ENCODE data around the gene SLC16A3.
A peak's percentile ranks its signal among the peaks of the same experiment; 100 is the strongest.
"Not testable (repeated sequence)": the region's sequence is repeated elsewhere in the genome, so short reads cannot be mapped to it uniquely, and the experiment has no call there.

The SLC16A3 gene

GRCh38 chr17:82205720-82206508 is 22.9 kb upstream of the SLC16A3 start:
- peak; percentile 89 for DNase-seq (ENCODE audit: low spot score)
- TF ChIP-seq, protein P1, sequence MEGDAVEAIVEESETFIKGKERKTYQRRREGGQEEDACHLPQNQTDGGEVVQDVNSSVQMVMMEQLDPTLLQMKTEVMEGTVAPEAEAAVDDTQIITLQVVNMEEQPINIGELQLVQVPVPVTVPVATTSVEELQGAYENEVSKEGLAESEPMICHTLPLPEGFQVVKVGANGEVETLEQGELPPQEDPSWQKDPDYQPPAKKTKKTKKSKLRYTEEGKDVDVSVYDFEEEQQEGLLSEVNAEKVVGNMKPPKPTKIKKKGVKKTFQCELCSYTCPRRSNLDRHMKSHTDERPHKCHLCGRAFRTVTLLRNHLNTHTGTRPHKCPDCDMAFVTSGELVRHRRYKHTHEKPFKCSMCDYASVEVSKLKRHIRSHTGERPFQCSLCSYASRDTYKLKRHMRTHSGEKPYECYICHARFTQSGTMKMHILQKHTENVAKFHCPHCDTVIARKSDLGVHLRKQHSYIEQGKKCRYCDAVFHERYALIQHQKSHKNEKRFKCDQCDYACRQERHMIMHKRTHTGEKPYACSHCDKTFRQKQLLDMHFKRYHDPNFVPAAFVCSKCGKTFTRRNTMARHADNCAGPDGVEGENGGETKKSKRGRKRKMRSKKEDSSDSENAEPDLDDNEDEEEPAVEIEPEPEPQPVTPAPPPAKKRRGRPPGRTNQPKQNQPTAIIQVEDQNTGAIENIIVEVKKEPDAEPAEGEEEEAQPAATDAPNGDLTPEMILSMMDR (IDR thresholded peaks at IDR 0.05; ENCODE audit: extremely low read depth, missing control alignments), result peak; percentile 86

DNA sequence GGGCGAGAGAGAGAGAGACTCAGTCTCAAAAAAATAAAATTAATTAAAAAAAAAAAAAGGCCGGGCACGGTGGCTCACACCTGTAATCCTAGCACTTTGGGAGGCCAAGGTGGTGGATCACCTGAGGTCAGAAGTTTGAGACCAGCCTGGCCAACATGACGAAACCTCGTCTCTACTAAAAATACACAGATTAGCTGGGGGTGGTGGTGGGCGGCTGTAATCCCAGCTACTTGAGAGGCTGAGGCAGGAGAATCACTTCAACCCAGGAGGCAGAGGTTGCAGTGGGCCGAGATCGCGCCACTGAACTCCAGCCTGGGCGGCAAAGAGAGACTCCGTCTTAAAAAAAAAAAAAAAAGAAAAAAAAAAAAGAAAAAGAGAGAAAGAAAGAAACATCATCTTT is 18.2 kb upstream of the SLC16A3 start:
- not testable (repeated sequence) for DNase-seq (ENCODE audit: low spot score)

DNA sequence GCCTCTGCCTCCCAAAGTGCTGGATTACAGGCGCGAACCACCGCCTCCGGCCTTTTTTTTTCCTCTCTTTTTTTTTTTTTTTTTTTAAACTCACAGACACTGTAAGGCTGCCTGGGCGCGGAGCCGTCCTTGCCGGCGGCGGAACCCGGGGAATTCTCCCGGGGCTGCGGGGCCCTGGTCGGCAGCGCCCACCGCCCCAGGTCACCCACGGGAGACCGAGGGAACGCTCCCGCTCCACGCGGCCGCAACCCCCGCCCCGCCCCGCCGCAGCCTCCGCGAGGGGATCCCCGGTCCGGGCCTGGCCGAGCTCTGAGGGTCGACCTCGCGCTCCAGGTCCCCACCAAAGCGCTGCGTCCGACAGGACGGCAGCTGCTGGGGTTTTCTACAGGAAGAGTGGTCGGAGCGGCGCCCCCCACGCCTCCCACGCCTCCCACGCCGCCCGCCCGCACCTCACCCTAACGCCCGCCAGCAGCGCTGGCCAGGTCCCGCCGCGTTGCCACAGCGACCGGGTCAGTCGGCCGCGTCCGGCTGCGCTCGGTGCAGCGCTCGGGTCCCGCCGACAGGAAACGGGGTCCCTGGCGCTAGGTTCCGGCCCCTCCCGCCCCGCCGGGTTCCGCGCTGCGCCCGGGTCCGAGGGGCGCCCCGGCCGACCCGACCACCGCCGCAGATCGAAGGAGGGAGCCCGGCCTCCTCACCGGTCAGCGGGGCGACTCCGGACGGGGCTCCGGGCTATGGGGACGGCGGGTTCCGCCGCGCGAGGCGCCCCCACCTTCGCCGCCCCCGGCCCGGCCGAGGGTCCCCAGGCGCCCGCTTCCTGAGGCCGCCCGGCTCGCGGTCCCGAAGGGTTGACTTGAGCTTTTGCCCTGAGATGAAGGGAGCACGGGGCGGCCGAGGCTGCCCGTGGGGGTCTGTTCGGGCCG is 16.3 kb upstream of the SLC16A3 start, which contains the start of gene CCDC57:
TSS of gene CCDC57 (minus strand) at position 512 of the 920 bp plus-strand sequence. CDS start 10,898 bp downstream, outside the sequence.
- TF ChIP-seq, protein P1 (IDR thresholded peaks at IDR 0.05; ENCODE audit: extremely low read depth, missing control alignments), result no peak
- peak; percentile 98 for DNase-seq (ENCODE audit: low spot score)

GRCh38 chr17:82213251-82214011 is 15.4 kb upstream of the SLC16A3 start:
- DNase-seq (ENCODE audit: low spot score), result peak; percentile 75

GRCh38 chr17:82214012-82214628 is 14.7 kb upstream of the SLC16A3 start:
- TF ChIP-seq, protein P1 (IDR thresholded peaks at IDR 0.05; ENCODE audit: extremely low read depth, missing control alignments), result no peak

More at GRCh38 chr17:82213251-82214011, 15.4 kb upstream of the SLC16A3 start:
- TF ChIP-seq, protein P1 (IDR thresholded peaks at IDR 0.05; ENCODE audit: extremely low read depth, missing control alignments), result no peak

GRCh38 chr17:82215095-82215971 is 13.5 kb upstream of the SLC16A3 start:
- DNase-seq (ENCODE audit: low spot score), result peak; percentile 73
- TF ChIP-seq, protein P1 (IDR thresholded peaks at IDR 0.05; ENCODE audit: extremely low read depth, missing control alignments), result no peak

More at GRCh38 chr17:82214012-82214628, 14.7 kb upstream of the SLC16A3 start:
- DNase-seq (ENCODE audit: low spot score), result no peak

All from GM20000 (cell line).